Adipocyte (in vitro differentiated cells): ENCODE measurements around the gene FUT7.
A peak's percentile ranks its signal among the peaks of the same experiment; 100 is the strongest.

Source experiments
- DNase-seq: peaks from one replicate; pipeline ENCODE4 v3.0.0-alpha.2; 2015; ENCODE audit warnings: low read depth
- H3K27me3 ChIP-seq: replicated peaks from 2 replicates; pipeline ENCODE4 v1.7.0; 2013; ENCODE audit warnings: mild to moderate bottlenecking, low read length, moderate library complexity; ENCODE audit not compliant: control insufficient read depth, insufficient read depth
- H3K36me3 ChIP-seq: 2 replicates; pipeline ENCODE4 v1.7.0; 2013; ENCODE audit warnings: low read length, mild to moderate bottlenecking, moderate library complexity; ENCODE audit not compliant: control insufficient read depth, insufficient read depth, severe bottlenecking
- H3K4me1 ChIP-seq: 2 replicates; pipeline ENCODE4 v1.7.0; 2013; ENCODE audit warnings: mild to moderate bottlenecking, low read length, moderate library complexity; ENCODE audit not compliant: control insufficient read depth, insufficient read depth
- H3K4me3 ChIP-seq: 2 replicates; pipeline ENCODE4 v1.7.0; 2013; ENCODE audit warnings: mild to moderate bottlenecking, low read length, moderate library complexity
- H3K9ac ChIP-seq: 2 replicates; pipeline ENCODE4 v1.7.0; 2013; ENCODE audit warnings: mild to moderate bottlenecking, low read length, moderate library complexity
- H3K9me3 ChIP-seq: 2 replicates; pipeline ENCODE4 v1.7.0; 2013; ENCODE audit warnings: mild to moderate bottlenecking, low read length, moderate library complexity; ENCODE audit not compliant: control insufficient read depth

Gene FUT7

DNA sequence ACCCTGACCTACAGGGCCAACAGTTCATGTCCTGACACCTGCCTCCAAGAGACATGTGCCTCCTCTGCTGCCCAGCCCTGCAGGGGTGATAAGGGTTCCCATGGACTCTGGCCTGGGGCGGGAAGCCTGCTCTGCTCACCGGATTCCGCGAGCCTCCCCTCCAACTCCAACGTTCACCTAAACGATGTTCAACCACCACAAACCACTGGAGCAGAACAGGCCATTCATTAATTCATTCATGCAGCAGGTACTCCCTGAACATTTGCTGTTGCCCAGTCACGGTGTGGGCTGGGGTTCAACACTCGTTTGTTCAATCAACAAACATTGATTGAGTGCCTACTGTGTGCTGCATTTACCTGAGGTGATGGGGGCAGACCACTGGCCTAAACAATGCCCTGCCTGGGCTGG is 42.1 kb upstream of the FUT7 start:
- no peak overlapping the region for H3K4me3 ChIP-seq
- H3K4me1 ChIP-seq = peaks cover 6% of the 10 kb centered on the region
- H3K36me3 ChIP-seq = no peaks in the 10 kb centered on the region
- peaks cover 4% of the 10 kb centered on the region for H3K27me3 ChIP-seq
- H3K9me3 ChIP-seq = no peaks in the 10 kb centered on the region
- H3K9ac ChIP-seq = no peak overlapping the region
- no peak for DNase-seq

DNA sequence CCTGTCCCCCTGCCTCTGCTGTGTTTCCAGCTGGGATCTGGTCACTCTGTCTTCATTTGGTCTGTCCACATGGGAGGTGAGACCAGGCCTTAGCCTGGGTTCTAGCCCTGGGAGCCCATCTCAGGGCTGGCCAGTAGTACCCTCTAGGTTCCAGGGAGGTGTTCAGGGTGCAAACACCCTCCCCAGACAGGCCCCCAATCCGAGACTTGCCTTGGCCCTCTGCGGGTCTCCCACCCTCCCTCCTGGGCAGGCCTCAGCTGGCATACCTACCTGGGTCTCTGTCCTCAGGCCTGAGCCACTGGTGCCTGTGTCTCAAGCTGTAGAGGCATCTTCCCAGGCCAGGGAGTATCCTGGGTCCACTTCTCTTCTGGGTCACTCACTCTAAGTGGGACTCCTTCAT is 39.4 kb upstream of the FUT7 start:
- Histone ChIP-seq H3K4me1 (no peaks in the 10 kb centered on the region), H3K9ac (no peak overlapping the region), H3K36me3 (no peaks in the 10 kb centered on the region), H3K9me3 (no peaks in the 10 kb centered on the region), H3K27me3 (peaks cover 5% of the 10 kb centered on the region), H3K4me3 (no peak overlapping the region)
- no peak for DNase-seq

DNA sequence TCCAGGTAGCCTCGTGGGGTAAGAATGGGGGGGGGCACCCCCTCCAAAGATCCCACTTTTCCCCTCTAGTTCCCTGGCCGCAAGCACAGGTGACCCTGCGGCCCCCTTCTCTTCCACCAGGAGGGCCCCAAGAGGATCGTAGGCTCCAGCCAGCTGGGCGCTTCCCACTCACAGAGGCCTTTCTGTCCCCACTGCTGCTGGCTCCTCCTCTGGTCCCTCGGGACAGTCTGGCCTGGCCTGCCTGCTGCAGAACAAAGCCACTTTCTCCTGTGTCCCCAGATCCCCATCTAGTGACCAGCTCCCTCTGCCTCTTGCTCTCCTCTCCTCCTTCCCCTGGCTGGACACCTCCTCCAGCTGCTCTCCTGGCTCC is 39.0 kb upstream of the FUT7 start:
- Histone ChIP-seq H3K4me3 (peak overlapping the region; percentile 61), H3K4me1 (no peaks in the 10 kb centered on the region), H3K27me3 (peaks cover 5% of the 10 kb centered on the region), H3K9me3 (no peaks in the 10 kb centered on the region), H3K9ac (no peak overlapping the region), H3K36me3 (no peaks in the 10 kb centered on the region)
- DNase-seq = no peak

DNA sequence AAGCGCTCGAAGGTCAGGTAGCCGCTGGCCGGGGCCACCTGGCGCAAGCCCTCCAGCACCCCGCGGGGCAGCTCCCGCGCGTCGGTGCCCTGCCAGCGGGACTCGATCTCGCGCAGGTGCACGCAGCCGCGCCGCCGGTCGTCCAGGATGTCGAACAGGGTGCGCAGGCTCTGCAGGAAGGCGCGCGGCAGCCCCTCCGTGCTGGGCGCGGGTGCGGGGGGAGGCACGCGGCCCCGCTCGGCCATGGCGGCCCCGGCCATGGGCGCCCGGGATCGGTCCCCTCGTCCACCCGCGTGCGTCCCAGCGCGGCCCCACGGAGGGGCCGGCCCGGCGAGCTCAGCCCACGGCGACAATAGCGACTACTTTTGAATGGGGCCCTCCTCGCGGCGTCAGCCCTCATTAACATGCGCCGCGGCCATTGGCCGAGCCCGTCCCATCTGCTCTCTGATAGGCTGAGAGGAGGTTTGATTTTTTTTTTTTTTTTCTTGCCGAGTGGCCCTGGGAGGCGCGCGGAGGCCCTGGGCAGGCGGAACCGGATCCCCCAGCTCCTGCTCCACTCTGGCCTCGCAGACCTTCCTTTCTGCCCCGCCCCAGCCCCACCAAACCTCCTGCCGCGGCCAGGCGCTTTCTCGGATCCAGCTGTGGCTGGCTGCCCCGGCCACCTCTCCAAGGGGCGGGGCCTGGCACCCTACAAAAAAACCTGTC is 38.5 kb upstream of the FUT7 start, which contains the start of gene SAPCD2:
Gene SAPCD2 (minus strand): TSS at position 357 of the 705 bp plus-strand sequence. CDS start 97 bp downstream, at position 260.
- H3K4me1 ChIP-seq = no peaks in the 10 kb centered on the region
- peak; percentile 94 for DNase-seq
- no peaks in the 10 kb centered on the region for H3K36me3 ChIP-seq
- H3K9ac ChIP-seq = no peak within 1 kb of the TSS
- peak within 1 kb of the TSS; percentile 61 for H3K4me3 ChIP-seq
- H3K9me3 ChIP-seq = no peaks in the 10 kb centered on the region
- H3K27me3 ChIP-seq = peaks cover 5% of the 10 kb centered on the region

DNA sequence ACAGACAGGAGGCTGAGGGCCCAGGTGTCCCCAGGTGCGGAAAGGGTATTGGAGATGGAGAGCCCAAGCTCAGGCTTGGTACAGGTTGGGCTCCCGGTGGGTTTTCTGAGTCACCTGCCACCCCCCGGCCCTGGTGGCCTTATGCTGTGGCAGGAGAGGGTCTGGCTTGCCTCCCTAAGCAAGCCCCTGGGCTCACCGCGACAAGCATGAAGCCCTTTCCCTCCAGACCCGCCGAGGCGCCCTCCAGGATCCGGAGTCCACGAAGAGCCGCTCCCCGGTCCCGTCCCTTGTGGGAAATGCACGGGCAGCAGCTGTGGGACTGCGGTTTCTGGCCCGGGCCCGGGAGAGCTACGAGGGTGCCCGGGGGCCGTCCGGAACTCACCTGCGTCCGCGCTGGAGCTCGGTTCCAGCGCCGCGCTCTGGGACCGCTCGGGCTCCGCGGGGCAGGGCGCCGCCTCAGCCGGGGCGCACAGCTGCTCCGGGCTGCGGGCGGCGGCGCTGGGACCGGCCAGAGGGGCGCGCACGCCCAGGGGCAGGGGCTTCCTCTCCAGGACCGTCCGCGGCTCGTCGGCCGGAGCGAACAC is 37.7 kb upstream of the FUT7 start:
- no peak overlapping the region for H3K4me3 ChIP-seq
- no peak for DNase-seq

DNA sequence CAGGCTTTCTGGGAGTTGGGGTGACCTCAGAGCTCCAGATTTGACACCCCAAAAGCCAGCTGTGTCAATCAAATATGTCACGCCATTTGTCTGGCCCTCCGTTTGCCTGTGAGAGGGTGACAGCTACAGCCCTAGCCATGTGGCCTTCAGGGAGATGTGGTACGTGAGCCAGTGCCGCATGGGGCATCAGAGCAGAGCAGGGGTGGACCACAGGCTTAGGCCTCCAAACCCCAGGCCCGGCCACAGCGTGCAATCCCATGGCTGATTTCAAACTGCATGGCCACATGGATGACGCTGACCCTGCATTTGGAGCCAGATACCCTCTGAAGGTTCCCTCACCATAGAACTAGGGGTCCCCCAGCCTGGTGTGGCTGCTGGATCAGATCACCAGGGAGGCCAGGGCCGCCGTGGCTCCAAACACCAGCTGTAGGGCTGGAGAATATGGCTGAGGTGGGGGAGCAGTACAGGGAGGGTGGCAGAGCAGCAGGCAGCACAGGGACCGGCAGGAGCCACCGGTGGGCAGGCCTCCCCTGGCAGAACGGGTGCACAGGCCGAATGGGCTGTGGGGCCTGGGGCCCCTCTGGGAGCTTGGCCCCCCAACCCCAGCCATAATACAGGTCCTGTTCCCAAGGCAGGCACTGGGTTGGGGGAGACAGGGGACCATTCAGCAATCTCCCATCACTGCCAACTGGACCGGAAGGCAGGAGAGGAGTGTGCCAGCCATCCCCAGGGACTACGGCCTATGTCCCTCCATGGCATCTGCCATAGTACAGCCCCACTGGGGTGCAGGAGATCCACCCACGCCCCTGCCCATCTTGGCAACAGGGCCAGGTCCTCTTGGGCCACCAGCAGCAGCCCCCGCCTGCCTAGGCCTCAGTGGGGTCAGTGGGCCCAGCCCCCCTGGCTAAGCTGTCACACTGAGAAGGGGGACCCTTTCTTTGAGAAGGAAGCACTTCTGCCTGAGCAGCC is 36.9 kb upstream of the FUT7 start:
- Histone ChIP-seq H3K36me3 (no peaks in the 10 kb centered on the region), H3K9ac (no peak overlapping the region), H3K9me3 (no peaks in the 10 kb centered on the region), H3K4me3 (no peak overlapping the region), H3K27me3 (peaks cover 5% of the 10 kb centered on the region), H3K4me1 (no peaks in the 10 kb centered on the region)
- DNase-seq = no peak

More for the DNA sequence above, 37.7 kb upstream of the FUT7 start:
- Histone ChIP-seq H3K9me3 (no peaks in the 10 kb centered on the region), H3K27me3 (peaks cover 5% of the 10 kb centered on the region), H3K9ac (no peak overlapping the region), H3K4me1 (no peaks in the 10 kb centered on the region), H3K36me3 (no peaks in the 10 kb centered on the region)

DNA sequence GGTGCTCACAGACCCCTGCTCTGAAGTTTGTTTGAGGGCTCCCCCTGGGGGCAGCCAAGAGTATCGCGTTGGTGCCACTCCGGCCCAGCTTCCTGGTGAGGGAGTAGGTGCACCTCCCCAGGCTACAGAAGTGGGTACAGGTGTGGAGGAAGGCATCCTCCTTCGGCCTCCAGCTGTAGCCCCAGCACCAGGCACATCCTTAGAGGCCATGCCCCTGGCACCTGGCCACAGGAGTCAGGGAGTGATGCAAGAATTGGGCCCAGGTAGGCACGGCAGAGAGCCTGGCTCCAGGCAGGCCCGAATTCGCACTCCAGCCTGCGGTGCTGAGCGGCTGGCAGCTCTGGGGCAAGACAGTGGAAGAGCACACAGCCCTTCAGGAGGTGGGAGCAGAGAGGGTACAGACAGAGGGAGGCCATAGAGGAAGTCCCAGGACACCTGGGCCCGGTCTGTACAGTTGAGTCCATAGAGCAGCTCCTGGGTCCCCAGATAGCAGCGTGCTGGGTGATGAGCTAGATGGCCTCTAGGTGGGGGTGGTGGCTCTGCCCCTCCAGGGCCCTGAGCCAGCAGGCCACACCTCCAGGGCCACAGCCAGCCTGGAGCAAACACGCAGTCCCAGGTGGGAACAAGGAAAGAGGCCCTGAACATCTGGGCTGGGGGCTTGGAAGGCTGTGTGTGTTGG is 36.1 kb upstream of the FUT7 start:
- Histone ChIP-seq H3K9me3 (no peaks in the 10 kb centered on the region), H3K36me3 (no peaks in the 10 kb centered on the region), H3K4me3 (no peak overlapping the region), H3K4me1 (no peaks in the 10 kb centered on the region), H3K27me3 (peaks cover 5% of the 10 kb centered on the region), H3K9ac (no peak overlapping the region)
- DNase-seq = peak; percentile 88

DNA sequence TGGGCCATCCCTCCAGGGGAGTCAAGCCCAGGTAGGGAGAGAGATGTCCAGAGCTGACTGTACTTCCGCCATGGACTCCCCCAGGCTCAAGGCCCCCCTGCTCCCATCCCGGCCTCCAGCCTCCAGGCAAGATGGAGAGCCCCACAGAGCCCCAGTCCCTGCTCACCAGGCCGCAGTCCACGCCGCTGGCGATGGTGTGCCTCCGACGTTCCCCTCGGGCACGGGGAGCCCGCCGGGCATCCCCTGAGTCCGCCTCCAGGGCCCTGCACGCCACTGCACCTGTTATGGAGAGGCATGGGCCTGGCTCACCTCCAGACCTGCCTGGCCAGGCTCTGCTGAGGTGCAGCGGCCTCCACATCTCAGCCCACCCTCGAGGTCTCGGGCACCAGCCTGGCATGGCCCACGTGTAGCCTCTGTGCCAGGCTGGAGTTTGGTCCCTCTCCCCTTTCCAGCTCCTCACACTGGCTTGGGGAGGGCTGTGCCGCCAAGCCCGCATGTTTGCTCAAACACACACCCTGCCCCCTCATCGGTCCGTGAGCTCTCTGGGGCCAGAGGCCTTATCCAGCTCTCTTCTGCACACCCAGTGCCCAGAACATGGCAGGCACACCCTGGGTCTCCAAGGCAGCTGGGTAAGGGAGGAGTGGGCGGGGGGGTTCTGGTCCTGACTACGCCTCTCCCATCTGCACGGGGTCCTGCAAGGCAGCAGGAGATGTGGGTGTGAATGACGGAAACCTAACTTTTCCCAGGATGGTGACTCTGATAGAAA is 34.4 kb upstream of the FUT7 start:
- peaks cover 5% of the 10 kb centered on the region for H3K27me3 ChIP-seq
- no peaks in the 10 kb centered on the region for H3K36me3 ChIP-seq
- no peaks in the 10 kb centered on the region for H3K9me3 ChIP-seq
- DNase-seq = no peak
- no peak overlapping the region for H3K9ac ChIP-seq
- H3K4me3 ChIP-seq = no peak overlapping the region
- H3K4me1 ChIP-seq = no peaks in the 10 kb centered on the region

DNA sequence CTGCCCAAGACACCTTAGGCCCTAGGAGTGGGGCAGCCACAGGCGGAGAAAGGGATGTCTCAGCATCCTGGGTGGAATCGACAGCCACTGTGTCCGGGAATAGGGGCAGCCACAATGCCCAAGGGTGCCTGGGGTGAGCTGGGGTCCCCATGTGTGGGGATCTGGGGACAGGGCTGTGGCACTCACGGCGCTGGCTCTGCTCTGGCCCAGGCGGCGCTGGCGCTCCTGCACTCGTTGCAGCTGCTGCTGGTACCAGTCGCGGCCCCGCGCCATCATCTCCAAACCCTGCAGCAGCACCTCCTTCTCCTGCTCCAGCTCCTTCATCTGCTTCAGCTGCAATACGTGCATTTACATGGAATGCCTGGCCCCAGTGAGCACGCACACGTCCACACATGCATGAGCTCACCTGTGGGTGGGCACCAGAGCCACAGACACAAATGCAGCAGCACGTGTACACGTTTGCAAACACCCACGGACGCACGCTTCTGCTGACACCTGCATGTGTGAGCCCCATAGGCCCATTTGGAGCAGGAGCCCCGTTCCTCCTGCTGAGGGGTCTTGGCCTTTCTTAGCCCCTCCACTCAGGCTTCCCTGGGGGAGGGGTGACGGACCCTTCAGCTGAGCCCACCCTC is 33.6 kb upstream of the FUT7 start:
- Histone ChIP-seq H3K9ac (no peak overlapping the region), H3K27me3 (peaks cover 5% of the 10 kb centered on the region), H3K9me3 (no peaks in the 10 kb centered on the region), H3K36me3 (no peaks in the 10 kb centered on the region), H3K4me1 (no peaks in the 10 kb centered on the region), H3K4me3 (no peak overlapping the region)
- no peak for DNase-seq

DNA sequence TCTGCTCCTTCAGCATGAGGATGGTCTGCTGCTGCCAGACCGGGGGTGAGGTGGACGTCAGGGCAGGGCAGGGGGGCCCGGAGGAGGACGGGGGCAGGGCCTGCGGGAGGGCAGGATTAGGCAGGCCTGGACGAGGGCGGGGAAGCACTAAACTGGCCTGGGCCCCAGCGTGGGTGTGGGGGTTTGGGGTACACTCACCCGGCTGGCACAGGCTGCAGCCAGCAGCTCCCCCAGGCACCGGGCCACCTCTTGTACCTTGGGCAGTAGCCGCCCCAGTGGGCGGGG is 32.9 kb upstream of the FUT7 start:
- DNase-seq = no peak
- H3K36me3 ChIP-seq = no peaks in the 10 kb centered on the region
- H3K9me3 ChIP-seq = no peaks in the 10 kb centered on the region
- H3K4me1 ChIP-seq = no peaks in the 10 kb centered on the region
- no peak overlapping the region for H3K4me3 ChIP-seq
- peaks cover 5% of the 10 kb centered on the region for H3K27me3 ChIP-seq
- H3K9ac ChIP-seq = no peak overlapping the region
